MM.1S (cell line): ENCODE data around the gene RUNX1.

Experiments used
- DNase-seq: peaks from one replicate; pipeline ENCODE4 v3.0.0-alpha.2; 2015
- H2AFZ ChIP-seq: fragments of 300-600 bp; sonication (generic); 2 replicates; pipeline ENCODE4 v1.6.0; 2016; ENCODE audit warnings: antibody characterized with exemption, low read length
- H3F3A ChIP-seq: fragments of 300-600 bp; sonication (generic); 2 replicates; pipeline ENCODE4 v1.6.1; 2016; ENCODE audit warnings: mild to moderate bottlenecking, antibody characterized with exemption, low read length, moderate library complexity, mixed read lengths; ENCODE audit not compliant: insufficient read depth
- H3K27ac ChIP-seq: fragments of 300-600 bp; sonication (generic); 2 replicates; pipeline ENCODE4 v1.5.1; 2016; ENCODE audit warnings: mild to moderate bottlenecking, low read length
- H3K27me3 ChIP-seq: fragments of 300-600 bp; sonication (generic); replicated peaks from 2 replicates; pipeline ENCODE4 v1.6.0; 2016; ENCODE audit warnings: low read length; ENCODE audit not compliant: insufficient read depth
- H3K36me3 ChIP-seq: fragments of 300-600 bp; sonication (generic); replicated peaks from 2 replicates; pipeline ENCODE4 v1.6.1; 2016; ENCODE audit warnings: mild to moderate bottlenecking, low read length, mixed read lengths; ENCODE audit not compliant: insufficient read depth
- H3K4me1 ChIP-seq: fragments of 300-600 bp; sonication (generic); 2 replicates; pipeline ENCODE4 v1.6.1; 2016; ENCODE audit warnings: low read length, mixed read lengths
- H3K4me2 ChIP-seq: fragments of 300-600 bp; sonication (generic); 2 replicates; pipeline ENCODE4 v1.6.0; 2016; ENCODE audit warnings: low read depth, low read length
- H3K4me3 ChIP-seq: fragments of 300-600 bp; sonication (generic); 2 replicates; pipeline ENCODE4 v1.5.1; 2016; ENCODE audit warnings: low read length, mixed read lengths
- H3K79me2 ChIP-seq: fragments of 300-600 bp; sonication (generic); 2 replicates; pipeline ENCODE4 v1.6.1; 2016; ENCODE audit warnings: mixed run types, low read length, mixed read lengths
- H3K9ac ChIP-seq: fragments of 300-600 bp; sonication (generic); 2 replicates; pipeline ENCODE4 v1.6.1; 2016; ENCODE audit warnings: low read length, mixed read lengths
- H3K9me2 ChIP-seq: fragments of 300-600 bp; sonication (generic); replicated peaks from 2 replicates; pipeline ENCODE4 v1.6.1; 2016; ENCODE audit warnings: mild to moderate bottlenecking, low read length, mixed read lengths; ENCODE audit not compliant: insufficient read depth
- H3K9me3 ChIP-seq: fragments of 300-600 bp; sonication (generic); replicated peaks from 2 replicates; pipeline ENCODE4 v1.6.1; 2016; ENCODE audit warnings: mild to moderate bottlenecking, low read length, mixed read lengths; ENCODE audit not compliant: insufficient read depth
- H4K20me1 ChIP-seq: fragments of 300-600 bp; sonication (generic); 2 replicates; pipeline ENCODE4 v1.6.1; 2016; ENCODE audit warnings: mild to moderate bottlenecking, low read length, moderate library complexity, mixed read lengths; ENCODE audit not compliant: insufficient read depth
- CTCF ChIP-seq: fragments of 300-600 bp; sonication (generic); IDR thresholded peaks from 2 replicates; pipeline ENCODE4 v1.5.1; 2016; ENCODE audit warnings: antibody characterized with exemption, low read length, mixed read lengths
- EZH2 ChIP-seq: fragments of 300-600 bp; sonication (generic); optimal IDR thresholded peaks from 2 replicates; pipeline ENCODE3; 2017; ENCODE audit warnings: low read depth, mild to moderate bottlenecking, antibody characterized with exemption, low read length, mixed read lengths
- EZH2phosphoT487 ChIP-seq: fragments of 300-600 bp; sonication (generic); IDR thresholded peaks from 2 replicates; pipeline ENCODE4 v1.6.1; 2018; ENCODE audit warnings: antibody characterized with exemption, low read length

Gene RUNX1

DNA sequence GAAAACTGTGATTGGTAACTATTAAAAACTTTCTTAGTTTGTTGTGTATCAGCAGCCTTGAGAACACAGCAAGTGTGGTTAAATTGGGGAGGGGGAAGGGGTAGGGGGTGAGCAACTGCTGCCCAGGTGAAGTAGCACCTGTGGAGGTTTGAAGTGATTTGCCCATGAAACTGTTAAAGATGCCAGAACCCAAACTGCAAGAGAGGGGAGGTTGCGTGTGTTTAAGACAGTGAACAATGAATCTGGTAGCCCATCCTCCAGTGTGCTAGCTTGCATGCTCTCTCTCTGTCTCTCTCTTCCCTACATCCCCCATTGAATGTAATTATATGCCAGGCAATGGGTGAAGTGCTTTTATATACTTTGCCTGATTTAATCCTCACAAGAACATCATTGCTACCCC lies 154.7 kb downstream of the RUNX1 start:
- Histone ChIP-seq H3K4me1 (no peaks in the 10 kb centered on the region), H3K27ac (no peak overlapping the region)
- no peak for DNase-seq

DNA sequence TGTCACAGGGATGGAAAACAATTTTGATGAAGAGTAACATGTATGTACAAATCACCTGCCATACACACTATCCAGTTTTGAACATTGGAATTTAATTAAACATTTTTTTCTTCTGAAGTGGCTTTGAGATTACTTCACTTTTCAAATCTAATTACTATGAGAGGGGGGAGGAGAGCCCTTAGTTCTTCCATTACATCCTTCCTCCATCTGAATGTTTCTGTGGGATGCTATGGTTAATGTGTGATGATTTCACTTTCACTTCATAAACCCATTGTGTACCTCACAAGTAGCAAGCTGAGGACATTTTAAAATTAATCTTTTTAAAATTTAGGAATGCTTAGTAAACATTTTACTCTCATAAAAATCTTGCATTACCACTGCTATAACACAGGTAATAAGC lies 156.9 kb downstream of the RUNX1 start:
- Histone ChIP-seq H3K9me2 (no peaks in the 10 kb centered on the region), H3K27ac (no peak overlapping the region), H3K9ac (no peak overlapping the region), H3K36me3 (no peaks in the 10 kb centered on the region), H2AFZ (no peak overlapping the region), H3K4me3 (no peak overlapping the region), H3K4me1 (no peaks in the 10 kb centered on the region), H3K79me2 (no peaks in the 10 kb centered on the region), H3F3A (peaks cover 19% of the 10 kb centered on the region), H4K20me1 (no peaks in the 10 kb centered on the region), H3K4me2 (no peak overlapping the region), H3K27me3 (peaks cover 25% of the 10 kb centered on the region), H3K9me3 (no peaks in the 10 kb centered on the region)
- TF ChIP-seq EZH2phosphoT487 (no peak), CTCF (no peak), EZH2 (no peak)
- DNase-seq: peak; percentile 26

More for the DNA sequence above, 154.7 kb downstream of the RUNX1 start:
- Histone ChIP-seq H3K4me2 (no peak overlapping the region), H3K9me2 (no peaks in the 10 kb centered on the region), H3F3A (peaks cover 2% of the 10 kb centered on the region; the same call in 1 of the 2 replicates), H3K9me3 (no peaks in the 10 kb centered on the region), H3K4me3 (no peak overlapping the region), H2AFZ (no peak overlapping the region), H3K9ac (no peak overlapping the region), H3K36me3 (no peaks in the 10 kb centered on the region), H4K20me1 (no peaks in the 10 kb centered on the region), H3K27me3 (peaks cover 25% of the 10 kb centered on the region), H3K79me2 (no peaks in the 10 kb centered on the region)
- TF ChIP-seq EZH2phosphoT487 (no peak), EZH2 (no peak), CTCF (no peak)

GRCh38 chr21:34891613-34891943 lies 157.5 kb downstream of the RUNX1 start:
- no peak overlapping the region for H3K4me3 ChIP-seq
- peaks cover 25% of the 10 kb centered on the region for H3K27me3 ChIP-seq
- H3K9me3 ChIP-seq: no peaks in the 10 kb centered on the region
- no peak for DNase-seq
- TF ChIP-seq EZH2 (no peak), CTCF (no peak), EZH2phosphoT487 (no peak)
- no peak overlapping the region for H3K9ac ChIP-seq
- H3K4me2 ChIP-seq: no peak overlapping the region
- H2AFZ ChIP-seq: no peak overlapping the region
- H3F3A ChIP-seq: peaks cover 23% of the 10 kb centered on the region
- no peaks in the 10 kb centered on the region for H3K4me1 ChIP-seq
- H3K27ac ChIP-seq: no peak overlapping the region
- H3K9me2 ChIP-seq: no peaks in the 10 kb centered on the region
- H4K20me1 ChIP-seq: no peaks in the 10 kb centered on the region
- H3K36me3 ChIP-seq: no peaks in the 10 kb centered on the region
- H3K79me2 ChIP-seq: peaks cover 3% of the 10 kb centered on the region
